ENCODE measurements around the gene ATP8B1.

ATP8B1 gene

GRCh38 chr18:57806978-57807285 is 3.8 kb upstream of the ATP8B1 start:
- Histone ChIP-seq H3K4me2 (ENCODE audit: low read depth, low read length, poor library complexity, severe bottlenecking) (no peak overlapping the region), H3K4me1 (ENCODE audit: insufficient read depth, low read length, poor library complexity, severe bottlenecking) (no peaks in the 10 kb centered on the region), H3K9ac (ENCODE audit: low read depth, low read length, poor library complexity, severe bottlenecking) (no peak overlapping the region), H4K20me1 (ENCODE audit: insufficient read depth, low read length, poor library complexity, severe bottlenecking) (no peaks in the 10 kb centered on the region), H3K27me3 (ENCODE audit: insufficient read depth, low read length, poor library complexity, severe bottlenecking) (peaks cover 7% of the 10 kb centered on the region), H3K4me3 (ENCODE audit: low read length, poor library complexity, severe bottlenecking) (no peak overlapping the region), H3F3A (ENCODE audit: low read depth) (no peaks in the 10 kb centered on the region), H2AFZ (ENCODE audit: low read length) (no peak overlapping the region), H3K36me3 (ENCODE audit: insufficient read depth, low read length) (no peaks in the 10 kb centered on the region), H3K9me3 (ENCODE audit: insufficient read depth, low read depth, low read length) (peaks cover 3% of the 10 kb centered on the region; the same call in 1 of the 2 replicates), H3K9me2 (replicated peaks; ENCODE audit: low read depth, low read length) (no peaks in the 10 kb centered on the region), H3K79me2 (ENCODE audit: insufficient read depth, low read length) (no peaks in the 10 kb centered on the region)
- TF ChIP-seq EZH2phosphoT487 (IDR thresholded peaks at IDR 0.05; ENCODE audit: borderline replicate concordance) (no peak), CTCF (conservative IDR thresholded peaks at IDR 0.05; ENCODE audit: low read length) (no peak)

GRCh38 chr18:57806201-57806977 is 3.3 kb upstream of the ATP8B1 start:
- Histone ChIP-seq H3K4me1 (ENCODE audit: insufficient read depth, low read length, poor library complexity, severe bottlenecking) (no peaks in the 10 kb centered on the region), H3K9me3 (ENCODE audit: insufficient read depth, low read depth, low read length) (no peaks in the 10 kb centered on the region), H3F3A (ENCODE audit: low read depth) (no peaks in the 10 kb centered on the region), H3K9ac (ENCODE audit: low read depth, low read length, poor library complexity, severe bottlenecking) (no peak overlapping the region), H3K4me3 (ENCODE audit: low read length, poor library complexity, severe bottlenecking) (no peak overlapping the region), H3K36me3 (ENCODE audit: insufficient read depth, low read length) (no peaks in the 10 kb centered on the region), H4K20me1 (ENCODE audit: insufficient read depth, low read length, poor library complexity, severe bottlenecking) (no peaks in the 10 kb centered on the region), H2AFZ (ENCODE audit: low read length) (no peak overlapping the region), H3K4me2 (ENCODE audit: low read depth, low read length, poor library complexity, severe bottlenecking) (no peak overlapping the region), H3K9me2 (replicated peaks; ENCODE audit: low read depth, low read length) (no peaks in the 10 kb centered on the region), H3K79me2 (ENCODE audit: insufficient read depth, low read length) (no peaks in the 10 kb centered on the region), H3K27me3 (ENCODE audit: insufficient read depth, low read length, poor library complexity, severe bottlenecking) (peaks cover 7% of the 10 kb centered on the region)
- TF ChIP-seq EZH2phosphoT487 (IDR thresholded peaks at IDR 0.05; ENCODE audit: borderline replicate concordance) (no peak), CTCF (conservative IDR thresholded peaks at IDR 0.05; ENCODE audit: low read length) (no peak)

GRCh38 chr18:57805117-57805516 is 2.0 kb upstream of the ATP8B1 start:
- Histone ChIP-seq H3K4me2 (ENCODE audit: low read depth, low read length, poor library complexity, severe bottlenecking) (no peak overlapping the region), H3K9me3 (ENCODE audit: insufficient read depth, low read depth, low read length) (no peaks in the 10 kb centered on the region), H3K4me1 (ENCODE audit: insufficient read depth, low read length, poor library complexity, severe bottlenecking) (no peaks in the 10 kb centered on the region), H3K79me2 (ENCODE audit: insufficient read depth, low read length) (no peaks in the 10 kb centered on the region), H3K27me3 (ENCODE audit: insufficient read depth, low read length, poor library complexity, severe bottlenecking) (peaks cover 7% of the 10 kb centered on the region), H3K36me3 (ENCODE audit: insufficient read depth, low read length) (no peaks in the 10 kb centered on the region), H3K4me3 (ENCODE audit: low read length, poor library complexity, severe bottlenecking) (no peak overlapping the region), H3K9me2 (replicated peaks; ENCODE audit: low read depth, low read length) (no peaks in the 10 kb centered on the region), H3F3A (ENCODE audit: low read depth) (no peaks in the 10 kb centered on the region), H3K9ac (ENCODE audit: low read depth, low read length, poor library complexity, severe bottlenecking) (no peak overlapping the region), H4K20me1 (ENCODE audit: insufficient read depth, low read length, poor library complexity, severe bottlenecking) (no peaks in the 10 kb centered on the region), H2AFZ (ENCODE audit: low read length) (no peak overlapping the region)
- TF ChIP-seq EZH2phosphoT487 (IDR thresholded peaks at IDR 0.05; ENCODE audit: borderline replicate concordance) (no peak), CTCF (conservative IDR thresholded peaks at IDR 0.05; ENCODE audit: low read length) (no peak)

All from Loucy (cell line).